ENCODE measurements around the gene OR2T10.

- TF ChIP-seq POLR2A (IDR thresholded peaks at IDR 0.05; ENCODE audit: low read depth, low read length): no peak
- no peak for TF ChIP-seq CEBPB (IDR thresholded peaks at IDR 0.05; ENCODE audit: low read depth, low read length)
- no peak for TF ChIP-seq MXI1 (IDR thresholded peaks at IDR 0.05; ENCODE audit: borderline replicate concordance, low read depth, low read length)
- no peak for TF ChIP-seq CTCF (conservative IDR thresholded peaks at IDR 0.05; ENCODE audit: low read depth, low read length)
- TF ChIP-seq BHLHE40 (IDR thresholded peaks at IDR 0.05; ENCODE audit: low read depth, low read length): no peak
Observed at GRCh38 chr1:248576260-248576980, 21.1 kb downstream of the OR2T10 start.

Measured in IMR-90 (cell line).